Osteocyte (in vitro differentiated cells): Measurements from ENCODE around the gene LMF2. TPM values are rescaled to one million over a fixed set of nuclear protein-coding genes. Genes with fewer than 3 reads are reported as not detected.
"Not testable (repeated sequence)": the region's sequence is repeated elsewhere in the genome, so short reads cannot be mapped to it uniquely, and the experiment has no call there.

Experiments
- DNase-seq: peaks from one replicate; pipeline ENCODE4 v3.0.0; 2021; ENCODE audit warnings: mixed read lengths; ENCODE audit not compliant: unreplicated experiment; ENCODE audit errors: extremely low spot score
- H3K27ac Mint-ChIP-seq: one replicate; pipeline ENCODE4 v1.8.0; 2021; ENCODE audit warnings: mild to moderate bottlenecking, mixed read lengths; ENCODE audit not compliant: unreplicated experiment
- H3K27me3 Mint-ChIP-seq: one replicate; pipeline ENCODE4 v1.8.0; 2021; ENCODE audit warnings: mixed read lengths; ENCODE audit not compliant: unreplicated experiment
- H3K36me3 Mint-ChIP-seq: one replicate; pipeline ENCODE4 v1.8.0; 2021; ENCODE audit warnings: mixed read lengths; ENCODE audit not compliant: unreplicated experiment
- H3K4me1 Mint-ChIP-seq: one replicate; pipeline ENCODE4 v1.8.0; 2021; ENCODE audit warnings: mixed read lengths; ENCODE audit not compliant: unreplicated experiment
- H3K4me3 Mint-ChIP-seq: one replicate; pipeline ENCODE4 v1.8.0; 2021; ENCODE audit warnings: mild to moderate bottlenecking, moderate library complexity, mixed read lengths; ENCODE audit not compliant: unreplicated experiment
- H3K9me3 Mint-ChIP-seq: one replicate; pipeline ENCODE4 v1.8.0; 2021; ENCODE audit warnings: mixed read lengths; ENCODE audit not compliant: unreplicated experiment
- total RNA-seq: library from RNA; stranded (reverse); gene quantifications from 2 replicates; pipeline ENCODE4 v1.2.1, GENCODE V29; 2021
- TF ChIP-seq, protein P1 (sequence below): fragments of 200-600 bp; sonication (generic); IDR thresholded peaks from 2 replicates; pipeline ENCODE4 v1.5.0; 2021; ENCODE audit warnings: antibody characterized with exemption, mild to moderate bottlenecking, moderate library complexity

The LMF2 gene
- total RNA-seq, 1 donor from 2014 or later, result 107 TPM

DNA sequence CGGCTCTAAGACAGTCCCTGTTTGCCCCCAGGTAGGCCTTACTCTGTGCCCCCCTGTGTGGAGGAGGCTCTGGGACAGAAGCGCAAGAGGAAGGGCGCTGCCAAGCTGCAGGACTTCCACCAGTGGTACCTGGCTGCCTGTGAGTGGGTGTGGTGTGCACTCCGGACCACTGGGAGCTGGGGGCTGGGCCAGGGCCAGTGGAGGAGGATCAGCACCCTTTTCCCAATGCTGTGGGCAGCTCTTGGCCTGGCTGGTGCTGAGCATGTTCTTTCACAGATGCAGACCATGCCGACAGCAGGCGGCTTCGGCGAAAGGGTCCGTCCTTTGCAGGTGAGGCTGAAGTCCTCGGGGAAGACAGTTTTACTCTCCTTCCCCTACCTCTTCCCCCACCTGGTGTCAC is 14.2 kb upstream of the LMF2 start:
- TF ChIP-seq, protein P1, sequence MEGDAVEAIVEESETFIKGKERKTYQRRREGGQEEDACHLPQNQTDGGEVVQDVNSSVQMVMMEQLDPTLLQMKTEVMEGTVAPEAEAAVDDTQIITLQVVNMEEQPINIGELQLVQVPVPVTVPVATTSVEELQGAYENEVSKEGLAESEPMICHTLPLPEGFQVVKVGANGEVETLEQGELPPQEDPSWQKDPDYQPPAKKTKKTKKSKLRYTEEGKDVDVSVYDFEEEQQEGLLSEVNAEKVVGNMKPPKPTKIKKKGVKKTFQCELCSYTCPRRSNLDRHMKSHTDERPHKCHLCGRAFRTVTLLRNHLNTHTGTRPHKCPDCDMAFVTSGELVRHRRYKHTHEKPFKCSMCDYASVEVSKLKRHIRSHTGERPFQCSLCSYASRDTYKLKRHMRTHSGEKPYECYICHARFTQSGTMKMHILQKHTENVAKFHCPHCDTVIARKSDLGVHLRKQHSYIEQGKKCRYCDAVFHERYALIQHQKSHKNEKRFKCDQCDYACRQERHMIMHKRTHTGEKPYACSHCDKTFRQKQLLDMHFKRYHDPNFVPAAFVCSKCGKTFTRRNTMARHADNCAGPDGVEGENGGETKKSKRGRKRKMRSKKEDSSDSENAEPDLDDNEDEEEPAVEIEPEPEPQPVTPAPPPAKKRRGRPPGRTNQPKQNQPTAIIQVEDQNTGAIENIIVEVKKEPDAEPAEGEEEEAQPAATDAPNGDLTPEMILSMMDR, result no peak
- Mint-ChIP-seq H3K27ac (no peak overlapping the region), H3K27me3 (no peaks in the 10 kb centered on the region), H3K4me1 (peaks cover 12% of the 10 kb centered on the region), H3K36me3 (peaks cover 12% of the 10 kb centered on the region), H3K9me3 (no peaks in the 10 kb centered on the region), H3K4me3 (no peak overlapping the region)
- no peak for DNase-seq

DNA sequence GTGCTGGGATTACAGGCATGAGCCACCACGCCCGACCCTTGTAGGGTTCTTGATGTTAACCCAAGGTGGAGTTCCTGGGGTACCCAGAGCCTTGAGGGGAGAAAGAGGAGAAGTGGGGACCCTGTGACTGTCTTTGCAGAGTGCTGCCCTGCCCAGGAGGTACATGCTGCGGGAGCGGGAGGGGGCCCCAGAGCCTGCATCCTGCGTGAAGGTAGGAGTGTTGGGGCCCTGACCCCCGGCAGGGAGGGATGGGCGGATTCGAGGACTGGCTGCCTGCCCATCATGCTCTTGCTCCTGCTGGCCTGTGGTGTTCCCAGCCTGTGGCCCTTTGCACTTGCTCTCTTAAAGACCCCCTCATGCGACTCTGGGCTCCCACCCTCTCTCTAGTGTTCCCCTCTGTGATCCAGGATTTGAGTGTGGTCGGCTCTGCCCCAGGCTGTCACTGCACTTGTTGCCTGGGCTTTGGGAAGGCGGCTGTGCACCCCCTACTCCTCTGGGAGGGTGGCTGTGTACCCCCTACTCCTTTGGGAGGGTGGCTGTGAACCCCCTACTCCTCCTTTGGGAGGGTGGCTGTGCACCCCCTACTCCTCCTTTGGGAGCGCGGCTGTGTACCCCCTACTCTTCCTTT is 13.4 kb upstream of the LMF2 start:
- H3K4me1 Mint-ChIP-seq, result peaks cover 10% of the 10 kb centered on the region
- no peaks in the 10 kb centered on the region for H3K27me3 Mint-ChIP-seq
- no peak for DNase-seq
- no peaks in the 10 kb centered on the region for H3K9me3 Mint-ChIP-seq
- no peak overlapping the region for H3K4me3 Mint-ChIP-seq
- H3K27ac Mint-ChIP-seq, result no peak overlapping the region
- H3K36me3 Mint-ChIP-seq, result peaks cover 12% of the 10 kb centered on the region
- TF ChIP-seq, protein P1, result no peak

DNA sequence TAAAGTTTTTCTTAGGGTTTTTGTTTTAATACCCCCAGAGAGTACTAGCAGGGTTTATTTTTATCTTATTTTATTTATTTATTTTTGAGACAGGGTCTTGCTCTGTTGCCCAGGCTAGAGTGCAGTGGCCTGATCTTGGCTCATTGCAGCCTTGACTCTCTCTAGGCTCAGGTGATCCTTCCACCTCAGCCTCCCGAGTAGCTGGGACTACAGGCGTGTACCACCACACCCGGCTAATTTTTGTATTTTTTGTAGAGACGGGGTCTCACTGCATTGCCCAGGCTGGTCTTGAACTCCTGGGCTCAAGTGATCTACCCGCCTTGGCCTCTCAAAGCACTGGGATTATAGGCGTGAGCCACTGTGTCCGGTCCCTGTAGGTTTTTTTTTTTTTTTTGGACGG is 12.7 kb upstream of the LMF2 start:
- not testable (repeated sequence) for H3K4me3 Mint-ChIP-seq, H3K4me1 Mint-ChIP-seq, H3K27ac Mint-ChIP-seq, H3K9me3 Mint-ChIP-seq, H3K27me3 Mint-ChIP-seq, DNase-seq
- peaks cover 12% of the 10 kb centered on the region for H3K36me3 Mint-ChIP-seq

DNA sequence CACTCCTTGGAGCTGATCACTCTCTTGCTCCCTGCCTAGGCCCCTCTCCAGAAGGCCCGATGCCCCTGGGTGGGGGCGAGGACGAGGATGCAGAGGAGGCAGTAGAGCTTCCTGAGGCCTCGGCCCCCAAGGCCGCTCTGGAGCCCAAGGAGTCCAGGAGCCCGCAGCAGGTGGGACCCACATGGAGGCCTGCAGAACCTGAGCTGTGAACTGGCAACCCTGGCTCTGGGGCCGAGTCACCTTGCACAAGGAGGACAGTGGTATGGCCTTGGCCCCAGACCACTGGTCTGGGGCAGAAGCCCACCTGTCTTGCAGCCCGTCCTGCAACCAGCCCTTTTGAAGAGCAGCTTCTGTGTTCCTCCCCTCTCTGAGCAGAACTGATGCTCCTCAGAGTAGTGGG is 11.6 kb upstream of the LMF2 start:
- DNase-seq, result no peak
- peaks cover 13% of the 10 kb centered on the region for H3K36me3 Mint-ChIP-seq
- H3K4me1 Mint-ChIP-seq, result peaks cover 2% of the 10 kb centered on the region
- TF ChIP-seq, protein P1, result no peak
- H3K9me3 Mint-ChIP-seq, result no peaks in the 10 kb centered on the region
- H3K27me3 Mint-ChIP-seq, result no peaks in the 10 kb centered on the region
- H3K4me3 Mint-ChIP-seq, result no peak overlapping the region
- H3K27ac Mint-ChIP-seq, result no peak overlapping the region

DNA sequence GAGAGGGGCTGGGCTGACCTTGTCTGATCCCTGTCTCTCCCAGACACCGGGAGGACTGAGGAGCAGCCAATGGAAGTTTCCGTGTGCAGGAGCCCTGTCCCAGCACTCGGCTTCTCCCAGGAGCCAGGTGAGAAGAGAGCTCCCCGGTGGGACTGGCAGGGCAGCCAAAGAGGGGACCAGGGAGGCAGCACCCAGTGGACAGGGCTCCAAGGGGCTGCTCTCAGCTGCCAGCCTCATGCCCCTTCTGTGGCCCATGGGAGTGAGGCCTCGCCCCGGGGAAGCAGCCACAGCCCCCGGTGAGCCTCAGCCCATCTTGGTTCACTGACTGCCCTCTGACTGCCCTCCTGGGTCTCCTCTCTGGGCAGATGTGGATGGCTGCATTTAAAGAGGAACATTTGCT is 11.1 kb upstream of the LMF2 start:
- H3K36me3 Mint-ChIP-seq, result peaks cover 13% of the 10 kb centered on the region
- no peak overlapping the region for H3K4me3 Mint-ChIP-seq
- peaks cover 2% of the 10 kb centered on the region for H3K4me1 Mint-ChIP-seq
- H3K27me3 Mint-ChIP-seq, result no peaks in the 10 kb centered on the region
- DNase-seq, result no peak
- no peak overlapping the region for H3K27ac Mint-ChIP-seq
- TF ChIP-seq, protein P1, result no peak
- H3K9me3 Mint-ChIP-seq, result no peaks in the 10 kb centered on the region
